ENCODE results near the gene TRIOBP. TPM values are rescaled to one million over a fixed set of nuclear protein-coding genes. Genes with fewer than 3 reads are reported as not detected.

TRIOBP gene
- total RNA-seq, 1 donor from 2014 or later = 40.6 TPM

DNA sequence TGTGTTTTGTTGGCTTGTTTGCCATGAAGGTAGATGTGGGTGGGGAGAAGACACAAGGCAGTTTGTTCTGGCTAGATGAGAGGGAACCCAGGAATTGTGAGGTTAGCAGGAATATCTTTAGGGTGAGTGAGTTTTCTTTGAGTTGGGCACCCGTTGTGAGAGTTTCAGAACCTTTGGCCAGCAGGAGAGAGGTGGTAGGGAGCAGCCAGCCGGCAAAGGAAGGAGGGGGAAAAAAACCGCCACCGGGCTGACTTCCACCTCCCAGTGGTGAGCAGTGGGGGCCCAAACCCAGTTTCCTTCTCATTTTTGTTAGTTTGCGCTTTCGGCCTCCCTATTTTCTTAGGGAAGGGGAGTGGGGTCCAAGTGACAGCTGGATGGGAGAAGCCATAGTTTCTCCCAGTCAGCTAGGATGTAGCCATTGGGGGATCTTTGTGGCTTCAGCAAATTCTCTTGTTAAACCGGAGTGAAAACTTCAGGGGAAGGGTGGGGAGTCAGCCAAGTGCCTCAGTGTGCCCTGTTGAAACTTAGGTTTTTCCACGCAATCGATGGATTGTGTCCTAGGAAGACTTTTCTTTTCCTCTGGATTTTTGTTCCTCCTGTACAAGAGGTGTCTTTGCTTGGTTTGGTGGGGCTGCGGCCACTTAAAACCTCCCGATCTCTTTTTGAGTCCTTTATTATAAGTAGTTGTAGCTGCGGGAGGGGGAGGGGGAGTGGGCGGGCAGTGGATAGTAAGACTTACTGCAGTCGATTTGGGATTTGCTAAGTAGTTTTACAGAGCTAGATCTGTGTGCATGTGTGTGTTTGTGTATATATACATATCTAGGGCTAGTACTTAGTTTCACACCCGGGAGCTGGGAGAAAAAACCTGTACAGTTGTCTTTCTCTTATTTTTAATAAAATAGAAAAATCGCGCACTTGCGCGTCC is 109.8 kb downstream of the TRIOBP start:
- peaks cover 2% of the 10 kb centered on the region for H3K36me3 ChIP-seq (ENCODE audit: insufficient read depth, low read length)
- Mint-ChIP-seq H3K36me3 (ENCODE audit: low read depth, unreplicated experiment) (peaks cover 1% of the 10 kb centered on the region), H3K27me3 (ENCODE audit: low read depth, unreplicated experiment) (peaks cover 19% of the 10 kb centered on the region), H3K4me3 (ENCODE audit: unreplicated experiment) (peak overlapping the region; percentile 85), H3K9me3 (ENCODE audit: unreplicated experiment) (no peaks in the 10 kb centered on the region), H3K4me1 (ENCODE audit: low read depth, unreplicated experiment) (peaks cover 6% of the 10 kb centered on the region), H3K27ac (ENCODE audit: unreplicated experiment) (no peak overlapping the region)
- no peaks in the 10 kb centered on the region for H3K9me3 ChIP-seq (ENCODE audit: insufficient read depth, low read depth, low read length)
- TF ChIP-seq, protein P1, sequence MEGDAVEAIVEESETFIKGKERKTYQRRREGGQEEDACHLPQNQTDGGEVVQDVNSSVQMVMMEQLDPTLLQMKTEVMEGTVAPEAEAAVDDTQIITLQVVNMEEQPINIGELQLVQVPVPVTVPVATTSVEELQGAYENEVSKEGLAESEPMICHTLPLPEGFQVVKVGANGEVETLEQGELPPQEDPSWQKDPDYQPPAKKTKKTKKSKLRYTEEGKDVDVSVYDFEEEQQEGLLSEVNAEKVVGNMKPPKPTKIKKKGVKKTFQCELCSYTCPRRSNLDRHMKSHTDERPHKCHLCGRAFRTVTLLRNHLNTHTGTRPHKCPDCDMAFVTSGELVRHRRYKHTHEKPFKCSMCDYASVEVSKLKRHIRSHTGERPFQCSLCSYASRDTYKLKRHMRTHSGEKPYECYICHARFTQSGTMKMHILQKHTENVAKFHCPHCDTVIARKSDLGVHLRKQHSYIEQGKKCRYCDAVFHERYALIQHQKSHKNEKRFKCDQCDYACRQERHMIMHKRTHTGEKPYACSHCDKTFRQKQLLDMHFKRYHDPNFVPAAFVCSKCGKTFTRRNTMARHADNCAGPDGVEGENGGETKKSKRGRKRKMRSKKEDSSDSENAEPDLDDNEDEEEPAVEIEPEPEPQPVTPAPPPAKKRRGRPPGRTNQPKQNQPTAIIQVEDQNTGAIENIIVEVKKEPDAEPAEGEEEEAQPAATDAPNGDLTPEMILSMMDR (IDR thresholded peaks at IDR 0.05; ENCODE audit: insufficient read depth, low read depth, low read length) = no peak
- no peak for TF ChIP-seq EZH2 (IDR thresholded peaks at IDR 0.05; ENCODE audit: insufficient read depth, low read length)
- H3K9ac ChIP-seq (ENCODE audit: low read length) = peak overlapping the region; percentile 87
- peak overlapping the region; percentile 92 for H3K4me2 ChIP-seq (ENCODE audit: low read length)
- peaks cover 44% of the 10 kb centered on the region for H3K4me1 ChIP-seq (ENCODE audit: insufficient read depth, low read length)
- H4K20me1 ChIP-seq (ENCODE audit: insufficient read depth, low read length) = peaks cover 16% of the 10 kb centered on the region
- H3K27me3 ChIP-seq (ENCODE audit: insufficient read depth, low read length) = no peaks in the 10 kb centered on the region
- peak overlapping the region; percentile 35 for H3K27ac ChIP-seq (ENCODE audit: low read depth, low read length)
- no peak for FAIRE-seq
- no peak overlapping the region for H2AFZ ChIP-seq (ENCODE audit: low read depth, low read length)
- peak; percentile 31 for DNase-seq (ENCODE audit: low read depth)
- peak overlapping the region; percentile 76 for H3K4me3 ChIP-seq (ENCODE audit: insufficient read depth, low read depth, low read length)
- peaks cover 18% of the 10 kb centered on the region for H3K79me2 ChIP-seq (ENCODE audit: insufficient read depth, low read length)

DNA sequence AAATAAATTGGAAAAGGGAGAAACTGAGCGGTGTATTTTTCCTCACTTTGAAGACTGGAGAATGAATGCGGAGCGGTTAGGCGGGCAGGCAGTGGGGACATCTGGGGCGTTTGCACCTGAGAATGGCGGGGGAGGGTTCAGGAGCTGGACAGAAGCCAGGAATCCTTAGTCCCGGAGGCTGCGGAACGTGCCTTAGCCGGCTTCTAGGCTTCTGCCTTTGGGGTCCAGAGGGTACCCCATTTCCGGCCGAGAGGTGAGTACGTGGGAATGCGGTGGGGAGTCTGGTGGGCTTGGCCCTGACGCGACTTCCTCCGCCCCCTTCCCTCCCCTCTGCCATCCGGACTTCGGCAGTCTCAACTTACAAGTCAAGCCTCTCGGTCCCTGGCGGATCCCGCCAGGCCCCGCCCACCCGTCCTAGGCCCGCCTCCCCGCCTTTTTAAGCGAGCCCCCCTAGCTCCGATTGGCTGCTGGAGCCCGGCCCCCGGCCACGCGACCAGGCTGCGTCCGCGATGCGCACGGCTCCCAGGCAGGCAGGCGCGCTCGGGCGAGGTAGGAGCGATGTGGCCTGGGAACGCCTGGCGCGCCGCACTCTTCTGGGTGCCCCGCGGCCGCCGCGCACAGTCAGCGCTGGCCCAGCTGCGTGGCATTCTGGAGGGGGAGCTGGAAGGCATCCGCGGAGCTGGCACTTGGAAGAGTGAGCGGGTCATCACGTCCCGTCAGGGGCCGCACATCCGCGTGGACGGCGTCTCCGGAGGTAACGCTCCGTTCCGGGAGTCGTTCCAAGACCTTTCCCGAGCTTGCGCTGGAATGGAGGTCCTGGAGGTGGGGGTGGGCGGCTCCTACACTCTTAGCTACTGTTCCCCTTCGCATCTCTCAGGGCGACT is 110.8 kb downstream of the TRIOBP start, which contains the start of gene GCAT:
GCAT (plus strand) TSS at position 525 of the 884 bp plus-strand sequence; CDS start at position 559, 34 bp downstream.
- Mint-ChIP-seq H3K27ac (ENCODE audit: unreplicated experiment) (peak within 1 kb of the TSS; percentile 55), H3K36me3 (ENCODE audit: low read depth, unreplicated experiment) (peaks cover 3% of the 10 kb centered on the region), H3K4me1 (ENCODE audit: low read depth, unreplicated experiment) (peaks cover 6% of the 10 kb centered on the region), H3K9me3 (ENCODE audit: unreplicated experiment) (no peaks in the 10 kb centered on the region), H3K4me3 (ENCODE audit: unreplicated experiment) (peak within 1 kb of the TSS; percentile 87), H3K27me3 (ENCODE audit: low read depth, unreplicated experiment) (peaks cover 19% of the 10 kb centered on the region)
- Histone ChIP-seq H3K4me3 (ENCODE audit: insufficient read depth, low read depth, low read length) (peak within 1 kb of the TSS; percentile 76), H3K79me2 (ENCODE audit: insufficient read depth, low read length) (peaks cover 18% of the 10 kb centered on the region), H4K20me1 (ENCODE audit: insufficient read depth, low read length) (peaks cover 16% of the 10 kb centered on the region), H3K27me3 (ENCODE audit: insufficient read depth, low read length) (no peaks in the 10 kb centered on the region), H3K4me1 (ENCODE audit: insufficient read depth, low read length) (peaks cover 39% of the 10 kb centered on the region), H3K4me2 (ENCODE audit: low read length) (peak within 1 kb of the TSS; percentile 92), H3K9ac (ENCODE audit: low read length) (peak within 1 kb of the TSS; percentile 87), H2AFZ (ENCODE audit: low read depth, low read length) (peak within 1 kb of the TSS; percentile 88), H3K9me3 (ENCODE audit: insufficient read depth, low read depth, low read length) (no peaks in the 10 kb centered on the region), H3K36me3 (ENCODE audit: insufficient read depth, low read length) (peaks cover 2% of the 10 kb centered on the region), H3K27ac (ENCODE audit: low read depth, low read length) (peak within 1 kb of the TSS; percentile 51)
- TF ChIP-seq, protein P1 (IDR thresholded peaks at IDR 0.05; ENCODE audit: insufficient read depth, low read depth, low read length) = no peak
- no peak for TF ChIP-seq EZH2 (IDR thresholded peaks at IDR 0.05; ENCODE audit: insufficient read depth, low read length)
- FAIRE-seq (no peak), DNase-seq (ENCODE audit: low read depth) (peak; percentile 89)

Measured in astrocyte (in vitro differentiated cells and primary cell).